ENCODE results near the gene PTH2. TPM values are rescaled to one million over a fixed set of nuclear protein-coding genes. Genes with fewer than 3 reads are reported as not detected.

Gene PTH2
- total and polyA plus RNA-seq, 2 of the 8 experiments (the other 6 are each of a cell fraction or from before 2014, with no cell fraction given), result not detected

GRCh38 chr19:49414256-49414655 lies 9.0 kb downstream of the PTH2 start (continued):
- TF ChIP-seq, protein P1, sequence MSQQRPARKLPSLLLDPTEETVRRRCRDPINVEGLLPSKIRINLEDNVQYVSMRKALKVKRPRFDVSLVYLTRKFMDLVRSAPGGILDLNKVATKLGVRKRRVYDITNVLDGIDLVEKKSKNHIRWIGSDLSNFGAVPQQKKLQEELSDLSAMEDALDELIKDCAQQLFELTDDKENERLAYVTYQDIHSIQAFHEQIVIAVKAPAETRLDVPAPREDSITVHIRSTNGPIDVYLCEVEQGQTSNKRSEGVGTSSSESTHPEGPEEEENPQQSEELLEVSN (IDR thresholded peaks at IDR 0.05), result no peak
- TF ChIP-seq TBP (IDR thresholded peaks at IDR 0.05; ENCODE audit: low read depth, low read length) (no peak), SIRT6 (IDR thresholded peaks at IDR 0.05; ENCODE audit: low read length) (no peak), EGR1 (IDR thresholded peaks at IDR 0.05; ENCODE audit: borderline replicate concordance, low read depth, low read length) (no peak), TAF7 (optimal IDR thresholded peaks at IDR 0.05; ENCODE audit: borderline replicate concordance, low read depth, low read length) (no peak), CBX5 (IDR thresholded peaks at IDR 0.05; ENCODE audit: low read depth, low read length) (no peak), POLR2A (IDR thresholded peaks at IDR 0.05; ENCODE audit: control extremely low read depth in 1 of 2, low read depth in 2 of 2, low read length in 2 of 2) (no peak)
